Measurements from ENCODE around the gene PUM1. TPM values are rescaled to one million over a fixed set of nuclear protein-coding genes. Genes with fewer than 3 reads are reported as not detected.
"Not testable (repeated sequence)": the region's sequence is repeated elsewhere in the genome, so short reads cannot be mapped to it uniquely, and the experiment has no call there.

The PUM1 gene
- total and polyA plus RNA-seq, 2 donors (not counting 1 experiment from before 2014, with no cell fraction given), result 59.3 to 70.5 TPM

GRCh38 chr1:30976143-30976542 is 89.4 kb downstream of the PUM1 start:
- DNase-seq (ENCODE audit: low read depth in 2 of 2), result peak; percentile 44 to 86
- Histone ChIP-seq H3K79me2 (ENCODE audit: control insufficient read depth, insufficient read depth, low read length) (peaks cover 29% of the 10 kb centered on the region), H4K20me1 (ENCODE audit: control insufficient read depth, extremely low read depth, insufficient read depth, low read length) (no peaks in the 10 kb centered on the region), H3K27me3 (ENCODE audit: control insufficient read depth, insufficient read depth, low read length) (no peaks in the 10 kb centered on the region), H3K27ac (ENCODE audit: insufficient read depth, low read length) (no peak overlapping the region), H3K9ac (ENCODE audit: insufficient read depth, low read length) (no peak overlapping the region), H3K36me3 (ENCODE audit: control insufficient read depth, insufficient read depth, low read length) (peaks cover 8% of the 10 kb centered on the region), H3K9me3 (ENCODE audit: control insufficient read depth, insufficient read depth, low read depth, low read length) (no peaks in the 10 kb centered on the region), H3K4me3 (replicated peaks in 1 of 4; ENCODE audit: control extremely low read depth in 1 of 4, insufficient read depth in 1 of 4, low read depth in 3 of 4, low read length in 4 of 4) (no peak overlapping the region), H3K4me1 (ENCODE audit: control insufficient read depth, extremely low read depth, insufficient read depth, low read length) (peaks cover 9% of the 10 kb centered on the region), H3K4me2 (ENCODE audit: extremely low read depth, insufficient read depth, low read length) (no peak overlapping the region), H2AFZ (ENCODE audit: low read length) (no peak overlapping the region)
- TF ChIP-seq CTCF (conservative IDR thresholded peaks at IDR 0.05 in 1 of 2, IDR thresholded peaks at IDR 0.05 in 1 of 2; ENCODE audit: low read depth in 1 of 2, low read length in 2 of 2) (no peak), EZH2 (IDR thresholded peaks at IDR 0.05; ENCODE audit: low read length, missing control alignments) (no peak)

- Histone ChIP-seq H3K4me2 (ENCODE audit: extremely low read depth, insufficient read depth, low read length) (no peak overlapping the region), H3K9me3 (ENCODE audit: control insufficient read depth, insufficient read depth, low read depth, low read length) (no peaks in the 10 kb centered on the region), H3K4me3 (replicated peaks in 1 of 4; ENCODE audit: control extremely low read depth in 1 of 4, insufficient read depth in 1 of 4, low read depth in 3 of 4, low read length in 4 of 4) (no peak overlapping the region), H3K27ac (ENCODE audit: insufficient read depth, low read length) (no peak overlapping the region), H3K9ac (ENCODE audit: insufficient read depth, low read length) (no peak overlapping the region), H3K27me3 (ENCODE audit: control insufficient read depth, insufficient read depth, low read length) (no peaks in the 10 kb centered on the region), H2AFZ (ENCODE audit: low read length) (no peak overlapping the region), H4K20me1 (ENCODE audit: control insufficient read depth, extremely low read depth, insufficient read depth, low read length) (no peaks in the 10 kb centered on the region), H3K36me3 (ENCODE audit: control insufficient read depth, insufficient read depth, low read length) (peaks cover 8% of the 10 kb centered on the region), H3K4me1 (ENCODE audit: control insufficient read depth, extremely low read depth, insufficient read depth, low read length) (peaks cover 9% of the 10 kb centered on the region), H3K79me2 (ENCODE audit: control insufficient read depth, insufficient read depth, low read length) (peaks cover 34% of the 10 kb centered on the region)
- TF ChIP-seq CTCF (conservative IDR thresholded peaks at IDR 0.05 in 1 of 2, IDR thresholded peaks at IDR 0.05 in 1 of 2; ENCODE audit: low read depth in 1 of 2, low read length in 2 of 2) (no peak), EZH2 (IDR thresholded peaks at IDR 0.05; ENCODE audit: low read length, missing control alignments) (no peak)
- DNase-seq (ENCODE audit: low read depth in 2 of 2), result no peak
Observed at GRCh38 chr1:30975217-30975616, 90.3 kb downstream of the PUM1 start.

- peaks cover 6% of the 10 kb centered on the region for H3K36me3 ChIP-seq (ENCODE audit: control insufficient read depth, insufficient read depth, low read length)
- peaks cover 37% of the 10 kb centered on the region for H3K79me2 ChIP-seq (ENCODE audit: control insufficient read depth, insufficient read depth, low read length)
- no peaks in the 10 kb centered on the region for H3K9me3 ChIP-seq (ENCODE audit: control insufficient read depth, insufficient read depth, low read depth, low read length)
- H4K20me1 ChIP-seq (ENCODE audit: control insufficient read depth, extremely low read depth, insufficient read depth, low read length), result no peaks in the 10 kb centered on the region
- no peak for DNase-seq (ENCODE audit: low read depth in 2 of 2)
- H3K9ac ChIP-seq (ENCODE audit: insufficient read depth, low read length), result no peak overlapping the region
- no peak overlapping the region for H2AFZ ChIP-seq (ENCODE audit: low read length)
- H3K27me3 ChIP-seq (ENCODE audit: control insufficient read depth, insufficient read depth, low read length), result no peaks in the 10 kb centered on the region
- TF ChIP-seq CTCF (conservative IDR thresholded peaks at IDR 0.05 in 1 of 2, IDR thresholded peaks at IDR 0.05 in 1 of 2; ENCODE audit: low read depth in 1 of 2, low read length in 2 of 2) (no peak), EZH2 (IDR thresholded peaks at IDR 0.05; ENCODE audit: low read length, missing control alignments) (no peak)
- peaks cover 9% of the 10 kb centered on the region for H3K4me1 ChIP-seq (ENCODE audit: control insufficient read depth, extremely low read depth, insufficient read depth, low read length)
- no peak overlapping the region for H3K4me2 ChIP-seq (ENCODE audit: extremely low read depth, insufficient read depth, low read length)
- no peak overlapping the region for H3K27ac ChIP-seq (ENCODE audit: insufficient read depth, low read length)
- no peak overlapping the region for H3K4me3 ChIP-seq (replicated peaks in 1 of 4; ENCODE audit: control extremely low read depth in 1 of 4, insufficient read depth in 1 of 4, low read depth in 3 of 4, low read length in 4 of 4)
Observed at GRCh38 chr1:30974536-30974935, 91.0 kb downstream of the PUM1 start.

GRCh38 chr1:30972349-30972748 is 93.2 kb downstream of the PUM1 start:
- H3K9ac ChIP-seq (ENCODE audit: insufficient read depth, low read length); H4K20me1 ChIP-seq (ENCODE audit: control insufficient read depth, extremely low read depth, insufficient read depth, low read length); H3K4me2 ChIP-seq (ENCODE audit: extremely low read depth, insufficient read depth, low read length); H3K36me3 ChIP-seq (ENCODE audit: control insufficient read depth, insufficient read depth, low read length); H3K4me1 ChIP-seq (ENCODE audit: control insufficient read depth, extremely low read depth, insufficient read depth, low read length); DNase-seq (ENCODE audit: low read depth in 2 of 2); H3K4me3 ChIP-seq (replicated peaks in 1 of 4; ENCODE audit: control extremely low read depth in 1 of 4, insufficient read depth in 1 of 4, low read depth in 3 of 4, low read length in 4 of 4); H3K9me3 ChIP-seq (ENCODE audit: control insufficient read depth, insufficient read depth, low read depth, low read length); H2AFZ ChIP-seq (ENCODE audit: low read length); H3K27me3 ChIP-seq (ENCODE audit: control insufficient read depth, insufficient read depth, low read length); H3K27ac ChIP-seq (ENCODE audit: insufficient read depth, low read length): not testable (repeated sequence)
- H3K79me2 ChIP-seq (ENCODE audit: control insufficient read depth, insufficient read depth, low read length), result peaks cover 40% of the 10 kb centered on the region
